22Rv1 (cell line): Measurements from ENCODE around the gene COL5A2.

Source experiments
- ZFX ChIP-seq: fragments of 450-650 bp; IDR thresholded peaks from 2 replicates; pipeline ENCODE4 v1.6.1; 2017; ENCODE audit warnings: antibody characterized with exemption, borderline replicate concordance
- TF ChIP-seq, protein P1 (sequence below): fragments of 450-650 bp; IDR thresholded peaks from 2 replicates; pipeline ENCODE4 v1.5.1; 2017; ENCODE audit warnings: mild to moderate bottlenecking

DNA sequence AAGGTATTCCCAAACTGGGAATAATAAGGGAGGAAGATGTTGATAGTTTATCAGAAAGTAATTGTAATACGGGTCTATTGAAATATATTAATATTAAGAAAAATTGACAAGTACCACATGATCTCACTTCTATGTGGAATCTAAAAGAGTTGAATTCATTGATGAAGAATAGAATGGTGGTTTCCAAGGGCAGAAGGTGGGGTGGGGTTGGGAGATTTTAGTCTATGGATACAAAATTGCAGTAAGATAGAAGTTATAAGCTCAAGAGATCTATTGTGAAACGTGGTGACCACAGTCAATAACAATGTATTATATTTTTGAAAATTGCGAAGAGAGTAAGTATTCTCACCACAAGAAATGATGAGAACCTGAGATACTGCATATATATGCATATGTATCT, 166.5 kb downstream of the COL5A2 start:
- TF ChIP-seq, protein P1, sequence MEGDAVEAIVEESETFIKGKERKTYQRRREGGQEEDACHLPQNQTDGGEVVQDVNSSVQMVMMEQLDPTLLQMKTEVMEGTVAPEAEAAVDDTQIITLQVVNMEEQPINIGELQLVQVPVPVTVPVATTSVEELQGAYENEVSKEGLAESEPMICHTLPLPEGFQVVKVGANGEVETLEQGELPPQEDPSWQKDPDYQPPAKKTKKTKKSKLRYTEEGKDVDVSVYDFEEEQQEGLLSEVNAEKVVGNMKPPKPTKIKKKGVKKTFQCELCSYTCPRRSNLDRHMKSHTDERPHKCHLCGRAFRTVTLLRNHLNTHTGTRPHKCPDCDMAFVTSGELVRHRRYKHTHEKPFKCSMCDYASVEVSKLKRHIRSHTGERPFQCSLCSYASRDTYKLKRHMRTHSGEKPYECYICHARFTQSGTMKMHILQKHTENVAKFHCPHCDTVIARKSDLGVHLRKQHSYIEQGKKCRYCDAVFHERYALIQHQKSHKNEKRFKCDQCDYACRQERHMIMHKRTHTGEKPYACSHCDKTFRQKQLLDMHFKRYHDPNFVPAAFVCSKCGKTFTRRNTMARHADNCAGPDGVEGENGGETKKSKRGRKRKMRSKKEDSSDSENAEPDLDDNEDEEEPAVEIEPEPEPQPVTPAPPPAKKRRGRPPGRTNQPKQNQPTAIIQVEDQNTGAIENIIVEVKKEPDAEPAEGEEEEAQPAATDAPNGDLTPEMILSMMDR, result no peak
- no peak for TF ChIP-seq ZFX
